ENCODE measurements around the gene PIP5K1B.

GRCh38 chr9:68999393-69000105 is 294.5 kb downstream of the PIP5K1B start:
- no peak for TF ChIP-seq EZH2 (IDR thresholded peaks at IDR 0.05; ENCODE audit: borderline replicate concordance, low read depth, low read length, severe bottlenecking)
- TF ChIP-seq CTCF (IDR thresholded peaks at IDR 0.05; ENCODE audit: borderline replicate concordance, extremely low read depth, low read length, poor library complexity, severe bottlenecking), result peak; percentile 85
